Activated T-cell treated with anti-CD3 and anti-CD28 coated beads, Interleukin-2, amount 50 U/mL, for 4 hours (primary cell): ENCODE measurements around the gene TMEM174. TPM values are rescaled to one million over a fixed set of nuclear protein-coding genes. Genes with fewer than 3 reads are reported as not detected.
A peak's percentile ranks its signal among the peaks of the same experiment; 100 is the strongest.

ENCODE experiments used
- ATAC-seq, 2 donors: fragments of 200-7000 bp; cut with Tn5 transposase; one replicate each; pipeline ENCODE4 v1.10.0; 2021
- DNase-seq: peaks from one replicate; pipeline ENCODE4 v3.0.0-alpha.2; 2020
- H3K27me3 Mint-ChIP-seq: one replicate; pipeline ENCODE4 v1.8.0; 2021; ENCODE audit warnings: low read depth, mixed read lengths
- H3K36me3 Mint-ChIP-seq: one replicate; pipeline ENCODE4 v1.8.0; 2022; ENCODE audit warnings: mixed read lengths; ENCODE audit not compliant: insufficient read depth
- H3K4me1 Mint-ChIP-seq: one replicate; pipeline ENCODE4 v1.8.0; 2021; ENCODE audit warnings: low read depth, mixed read lengths
- H3K4me3 Mint-ChIP-seq: one replicate; pipeline ENCODE4 v1.8.0; 2021; ENCODE audit warnings: mild to moderate bottlenecking, moderate library complexity, mixed read lengths
- H3K9me3 Mint-ChIP-seq: one replicate; pipeline ENCODE4 v1.8.0; 2021; ENCODE audit warnings: mixed read lengths
- total RNA-seq, 3 donors: library from RNA; stranded (reverse); gene quantifications; one replicate each; pipeline ENCODE4 v1.2.1, GENCODE V29; 2021

Gene TMEM174
- total RNA-seq, 3 donors from 2014 or later, result not detected

DNA sequence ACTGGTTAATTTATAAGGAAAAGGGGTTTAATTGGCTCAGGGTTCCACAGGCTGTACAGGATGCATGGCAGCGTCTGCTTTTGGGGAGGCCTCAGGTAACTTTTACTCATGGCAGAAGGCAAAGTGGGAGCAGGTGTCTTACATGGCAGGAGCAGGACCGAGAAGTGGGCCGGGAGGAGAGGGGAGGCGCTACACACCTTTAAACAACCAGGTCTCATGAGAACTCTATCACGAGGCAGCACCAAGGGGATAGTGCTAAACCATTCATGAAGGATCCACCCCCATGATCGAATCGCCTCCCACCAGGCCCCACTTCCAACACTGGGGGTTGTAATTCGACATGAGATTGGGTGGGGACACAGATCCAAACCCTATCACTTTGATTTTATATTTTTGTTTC lies 31.0 kb upstream of the TMEM174 start:
- Mint-ChIP-seq H3K9me3 (no peaks in the 10 kb centered on the region), H3K4me3 (no peak overlapping the region), H3K36me3 (no peaks in the 10 kb centered on the region), H3K4me1 (no peaks in the 10 kb centered on the region), H3K27me3 (peaks cover 60% of the 10 kb centered on the region)
- ATAC-seq (no peak), DNase-seq (no peak)

DNA sequence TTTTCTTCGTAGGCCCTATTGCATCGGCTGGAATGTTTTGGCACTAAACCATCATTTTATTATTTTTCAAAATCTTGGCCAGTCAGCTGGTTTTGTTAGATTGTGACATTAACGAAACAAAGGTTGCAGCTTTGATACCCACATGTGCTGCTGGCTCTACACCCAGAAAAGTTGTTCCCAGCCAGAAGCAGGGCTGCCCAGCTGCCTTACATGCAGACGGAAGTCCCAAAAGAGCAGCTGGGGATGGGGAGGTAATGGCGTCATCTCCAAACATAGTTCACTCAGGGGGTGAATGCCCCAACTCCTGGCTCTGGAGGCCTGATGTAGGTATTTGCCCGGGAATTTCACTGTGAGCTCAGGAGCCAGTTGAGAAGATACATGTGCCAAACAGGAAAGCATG lies 29.3 kb upstream of the TMEM174 start:
- H3K27me3 Mint-ChIP-seq, result peaks cover 56% of the 10 kb centered on the region
- no peak for DNase-seq
- H3K36me3 Mint-ChIP-seq, result no peaks in the 10 kb centered on the region
- no peak for ATAC-seq
- H3K4me1 Mint-ChIP-seq, result no peaks in the 10 kb centered on the region
- no peak overlapping the region for H3K4me3 Mint-ChIP-seq
- no peaks in the 10 kb centered on the region for H3K9me3 Mint-ChIP-seq

DNA sequence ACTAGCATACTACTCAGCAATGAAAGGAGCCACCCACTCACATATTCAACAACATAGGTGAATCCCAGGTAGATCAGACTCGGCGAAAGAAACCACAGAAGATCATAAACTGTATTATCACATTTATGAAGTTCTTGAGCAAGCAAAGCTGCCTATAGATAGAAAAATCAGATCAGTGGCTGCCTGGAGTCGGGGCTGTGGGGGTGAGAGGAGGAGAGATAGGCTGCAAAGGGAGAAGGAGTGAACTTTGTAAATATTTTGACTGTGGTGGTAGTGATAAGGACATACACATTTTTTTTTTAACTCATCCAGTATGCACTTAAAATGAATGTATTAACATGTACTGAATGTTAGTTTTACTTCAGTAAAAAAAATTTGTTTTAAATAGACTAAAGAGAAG lies 23.5 kb upstream of the TMEM174 start:
- H3K36me3 Mint-ChIP-seq, result no peaks in the 10 kb centered on the region
- no peak for ATAC-seq
- no peak for DNase-seq
- H3K4me1 Mint-ChIP-seq, result no peaks in the 10 kb centered on the region
- no peak overlapping the region for H3K4me3 Mint-ChIP-seq
- no peaks in the 10 kb centered on the region for H3K9me3 Mint-ChIP-seq
- peaks cover 60% of the 10 kb centered on the region for H3K27me3 Mint-ChIP-seq

DNA sequence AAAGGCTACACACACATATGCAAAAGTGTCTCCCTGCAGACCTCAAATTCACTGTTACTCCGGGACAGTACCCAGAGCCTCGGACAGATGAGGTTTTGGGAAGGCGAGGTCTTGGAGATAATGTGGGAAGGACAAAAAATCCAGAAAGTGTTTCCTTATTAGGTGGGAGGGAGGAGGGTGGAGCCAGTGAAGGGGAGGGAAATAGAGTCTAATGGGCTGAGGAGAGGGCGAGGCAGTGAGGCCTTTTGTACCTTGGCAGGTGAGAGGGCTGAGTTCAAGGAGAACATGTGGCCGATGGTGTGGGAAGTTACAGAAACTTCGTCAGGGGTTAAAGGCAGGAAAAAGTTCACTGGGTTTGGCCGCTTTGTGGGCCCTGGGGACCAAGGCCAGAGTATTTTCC lies 22.1 kb upstream of the TMEM174 start:
- Mint-ChIP-seq H3K36me3 (no peaks in the 10 kb centered on the region), H3K4me1 (no peaks in the 10 kb centered on the region), H3K4me3 (no peak overlapping the region), H3K27me3 (peaks cover 66% of the 10 kb centered on the region), H3K9me3 (no peaks in the 10 kb centered on the region)
- ATAC-seq, result no peak
- no peak for DNase-seq

DNA sequence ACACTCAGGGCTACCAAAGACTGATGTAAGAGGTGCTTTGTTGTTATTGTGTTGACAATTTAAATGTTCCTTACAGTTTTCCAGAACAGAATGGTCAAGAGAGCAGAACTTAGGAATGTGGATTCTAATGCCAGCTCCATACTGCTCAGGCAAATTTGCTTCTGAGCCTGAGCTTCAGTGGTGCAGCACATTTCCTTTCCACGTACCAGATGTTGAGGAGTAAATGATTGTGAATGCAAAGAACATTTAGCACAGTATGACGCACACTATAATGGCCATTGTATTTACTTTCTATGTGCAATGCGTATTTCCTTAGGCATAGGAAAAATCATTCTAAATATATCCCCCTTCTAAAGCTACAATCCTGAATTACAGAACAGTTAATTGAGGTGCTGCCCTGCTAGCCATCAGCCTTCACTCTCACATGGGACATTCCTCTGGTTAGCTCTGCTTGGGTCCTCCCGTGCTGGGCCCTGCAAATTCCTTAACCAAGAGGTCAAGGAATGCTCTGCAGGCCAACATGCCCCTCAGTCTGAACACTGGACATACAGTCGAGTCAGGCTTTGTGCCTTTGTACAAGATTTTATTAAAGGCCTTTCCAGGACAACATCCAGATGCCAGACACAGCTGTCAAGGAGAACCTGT lies 21.1 kb upstream of the TMEM174 start:
- Mint-ChIP-seq H3K36me3 (no peaks in the 10 kb centered on the region), H3K27me3 (peaks cover 66% of the 10 kb centered on the region), H3K4me1 (no peaks in the 10 kb centered on the region), H3K4me3 (no peak overlapping the region), H3K9me3 (no peaks in the 10 kb centered on the region)
- no peak for DNase-seq
- no peak for ATAC-seq

GRCh38 chr5:73152411-73153388 lies 20.3 kb upstream of the TMEM174 start:
- no peak for ATAC-seq
- Mint-ChIP-seq H3K4me3 (no peak overlapping the region), H3K9me3 (no peaks in the 10 kb centered on the region), H3K4me1 (no peaks in the 10 kb centered on the region), H3K36me3 (no peaks in the 10 kb centered on the region), H3K27me3 (peaks cover 70% of the 10 kb centered on the region)
- DNase-seq, result no peak

DNA sequence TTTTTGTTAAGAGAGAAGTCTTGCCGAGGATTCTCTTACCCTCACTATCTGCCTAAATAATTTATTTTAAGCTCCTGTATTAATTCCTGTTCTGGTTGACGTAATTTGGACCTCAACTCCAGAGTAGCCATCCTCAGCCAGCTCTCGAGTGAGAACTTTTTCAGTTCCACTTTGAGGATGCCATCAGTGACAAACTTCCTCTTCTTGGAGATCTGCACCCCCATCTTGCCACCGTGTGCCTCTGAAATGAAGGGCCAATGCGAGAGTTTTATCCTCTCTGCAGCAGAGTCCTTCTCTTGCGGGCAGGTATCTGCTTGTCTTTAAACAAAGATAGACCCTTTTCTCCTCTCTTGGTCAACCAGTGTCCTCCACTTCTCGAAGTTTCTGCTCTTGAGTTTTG lies 19.5 kb upstream of the TMEM174 start:
- H3K36me3 Mint-ChIP-seq, result no peaks in the 10 kb centered on the region
- H3K4me3 Mint-ChIP-seq, result no peak overlapping the region
- no peak for DNase-seq
- H3K27me3 Mint-ChIP-seq, result peaks cover 75% of the 10 kb centered on the region
- ATAC-seq, result no peak
- no peaks in the 10 kb centered on the region for H3K9me3 Mint-ChIP-seq
- no peaks in the 10 kb centered on the region for H3K4me1 Mint-ChIP-seq

GRCh38 chr5:73154208-73155006 lies 18.6 kb upstream of the TMEM174 start:
- Mint-ChIP-seq H3K4me1 (peaks cover 3% of the 10 kb centered on the region), H3K36me3 (no peaks in the 10 kb centered on the region), H3K4me3 (no peak overlapping the region), H3K9me3 (no peaks in the 10 kb centered on the region), H3K27me3 (peaks cover 82% of the 10 kb centered on the region)
- ATAC-seq (no peak), DNase-seq (no peak)

- H3K9me3 Mint-ChIP-seq, result no peaks in the 10 kb centered on the region
- no peak overlapping the region for H3K4me3 Mint-ChIP-seq
- peaks cover 14% of the 10 kb centered on the region for H3K4me1 Mint-ChIP-seq
- H3K27me3 Mint-ChIP-seq, result peaks cover 88% of the 10 kb centered on the region
- DNase-seq, result no peak
- H3K36me3 Mint-ChIP-seq, result no peaks in the 10 kb centered on the region
- no peak for ATAC-seq
These were observed 17.4 kb upstream of the TMEM174 start for GRCh38 chr5:73155271-73156222.

GRCh38 chr5:73157414-73158303 lies 15.3 kb upstream of the TMEM174 start:
- Mint-ChIP-seq H3K27me3 (peaks cover 87% of the 10 kb centered on the region), H3K36me3 (no peaks in the 10 kb centered on the region), H3K4me1 (peaks cover 26% of the 10 kb centered on the region), H3K9me3 (no peaks in the 10 kb centered on the region), H3K4me3 (no peak overlapping the region)
- DNase-seq (no peak), ATAC-seq (no peak)

DNA sequence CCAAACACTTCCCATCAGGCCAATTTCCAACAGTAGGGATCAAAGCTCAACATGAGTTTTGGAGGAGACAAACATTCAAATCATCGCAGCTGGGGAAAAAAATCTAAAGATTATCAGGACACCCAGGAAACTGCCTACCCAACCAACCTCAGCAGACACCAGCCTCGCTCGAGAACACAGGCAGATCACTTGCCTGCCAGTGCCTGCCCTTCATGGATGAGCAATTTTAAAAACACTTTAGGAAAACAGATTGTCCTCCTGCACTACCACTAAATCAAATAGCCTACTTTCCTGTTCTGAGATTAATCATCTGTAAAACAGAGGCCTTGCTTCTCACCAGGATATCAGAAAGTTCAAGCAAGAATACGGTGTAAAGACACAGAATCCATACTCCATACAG lies 14.7 kb upstream of the TMEM174 start:
- ATAC-seq, result no peak
- no peaks in the 10 kb centered on the region for H3K36me3 Mint-ChIP-seq
- no peaks in the 10 kb centered on the region for H3K9me3 Mint-ChIP-seq
- H3K4me1 Mint-ChIP-seq, result peaks cover 26% of the 10 kb centered on the region
- DNase-seq, result no peak
- H3K27me3 Mint-ChIP-seq, result peaks cover 83% of the 10 kb centered on the region
- H3K4me3 Mint-ChIP-seq, result no peak overlapping the region

GRCh38 chr5:73160239-73160671 lies 12.7 kb upstream of the TMEM174 start:
- ATAC-seq, result peak; percentile 92 to 95

DNA sequence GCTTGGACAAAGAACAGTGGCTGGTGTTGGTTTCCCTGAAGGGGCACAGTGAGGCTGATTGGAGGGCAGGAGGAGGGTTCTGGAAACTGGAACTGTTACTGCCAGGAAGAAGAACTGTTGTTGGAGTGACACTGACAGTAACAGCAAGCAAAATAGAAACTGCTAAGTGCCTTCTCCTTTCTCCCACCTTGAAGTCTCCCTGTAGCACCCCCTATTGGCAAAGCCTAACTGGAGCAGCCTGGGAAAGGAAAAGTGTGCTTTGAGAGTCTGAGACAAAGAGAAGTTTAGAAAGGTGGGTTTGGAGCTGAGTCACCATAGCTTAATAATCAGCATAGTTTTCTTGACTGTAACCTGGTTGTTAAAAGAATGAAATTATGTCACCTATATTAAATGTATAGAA lies 2.5 kb upstream of the TMEM174 start:
- DNase-seq (no peak), ATAC-seq (no peak)
- Mint-ChIP-seq H3K9me3 (no peaks in the 10 kb centered on the region), H3K4me1 (no peaks in the 10 kb centered on the region), H3K27me3 (peaks cover 74% of the 10 kb centered on the region), H3K4me3 (no peak overlapping the region), H3K36me3 (no peaks in the 10 kb centered on the region)

More at GRCh38 chr5:73160239-73160671, 12.7 kb upstream of the TMEM174 start:
- Mint-ChIP-seq H3K36me3 (no peaks in the 10 kb centered on the region), H3K27me3 (peaks cover 79% of the 10 kb centered on the region), H3K9me3 (no peaks in the 10 kb centered on the region), H3K4me3 (no peak overlapping the region), H3K4me1 (peaks cover 26% of the 10 kb centered on the region)
- DNase-seq, result peak; percentile 25
